ENCODE data around the gene PKNOX2. TPM values are rescaled to one million over a fixed set of nuclear protein-coding genes. Genes with fewer than 3 reads are reported as not detected.

Gene PKNOX2
- total RNA-seq, 1 donor from 2014 or later, result 34.9 TPM

DNA sequence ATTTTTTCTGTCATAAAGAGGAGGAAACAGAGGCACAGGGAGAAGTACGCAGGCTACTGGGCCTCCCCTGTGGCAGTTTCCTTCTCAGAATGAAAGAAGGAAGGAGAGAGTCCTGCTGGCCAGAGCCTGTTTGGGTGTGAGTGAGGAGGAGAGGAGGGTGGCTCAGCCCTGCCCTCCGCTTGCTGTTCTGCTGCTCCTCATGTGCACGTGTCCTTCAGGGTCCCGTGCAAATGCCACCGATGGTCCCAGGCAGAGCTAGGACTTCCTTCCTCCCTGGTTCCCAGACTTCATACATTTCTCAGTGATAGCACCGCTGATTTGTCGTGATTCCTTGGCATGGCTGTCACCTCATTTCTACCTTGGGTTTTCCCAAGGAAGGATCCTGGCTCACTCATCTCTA, 88.7 kb downstream of the PKNOX2 start:
- Mint-ChIP-seq H3K4me1 (ENCODE audit: low read depth) (peaks cover 66% of the 10 kb centered on the region), H3K27me3 (ENCODE audit: low read depth) (no peaks in the 10 kb centered on the region)
- TF ChIP-seq, protein P1, sequence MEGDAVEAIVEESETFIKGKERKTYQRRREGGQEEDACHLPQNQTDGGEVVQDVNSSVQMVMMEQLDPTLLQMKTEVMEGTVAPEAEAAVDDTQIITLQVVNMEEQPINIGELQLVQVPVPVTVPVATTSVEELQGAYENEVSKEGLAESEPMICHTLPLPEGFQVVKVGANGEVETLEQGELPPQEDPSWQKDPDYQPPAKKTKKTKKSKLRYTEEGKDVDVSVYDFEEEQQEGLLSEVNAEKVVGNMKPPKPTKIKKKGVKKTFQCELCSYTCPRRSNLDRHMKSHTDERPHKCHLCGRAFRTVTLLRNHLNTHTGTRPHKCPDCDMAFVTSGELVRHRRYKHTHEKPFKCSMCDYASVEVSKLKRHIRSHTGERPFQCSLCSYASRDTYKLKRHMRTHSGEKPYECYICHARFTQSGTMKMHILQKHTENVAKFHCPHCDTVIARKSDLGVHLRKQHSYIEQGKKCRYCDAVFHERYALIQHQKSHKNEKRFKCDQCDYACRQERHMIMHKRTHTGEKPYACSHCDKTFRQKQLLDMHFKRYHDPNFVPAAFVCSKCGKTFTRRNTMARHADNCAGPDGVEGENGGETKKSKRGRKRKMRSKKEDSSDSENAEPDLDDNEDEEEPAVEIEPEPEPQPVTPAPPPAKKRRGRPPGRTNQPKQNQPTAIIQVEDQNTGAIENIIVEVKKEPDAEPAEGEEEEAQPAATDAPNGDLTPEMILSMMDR (IDR thresholded peaks at IDR 0.05), result no peak

DNA sequence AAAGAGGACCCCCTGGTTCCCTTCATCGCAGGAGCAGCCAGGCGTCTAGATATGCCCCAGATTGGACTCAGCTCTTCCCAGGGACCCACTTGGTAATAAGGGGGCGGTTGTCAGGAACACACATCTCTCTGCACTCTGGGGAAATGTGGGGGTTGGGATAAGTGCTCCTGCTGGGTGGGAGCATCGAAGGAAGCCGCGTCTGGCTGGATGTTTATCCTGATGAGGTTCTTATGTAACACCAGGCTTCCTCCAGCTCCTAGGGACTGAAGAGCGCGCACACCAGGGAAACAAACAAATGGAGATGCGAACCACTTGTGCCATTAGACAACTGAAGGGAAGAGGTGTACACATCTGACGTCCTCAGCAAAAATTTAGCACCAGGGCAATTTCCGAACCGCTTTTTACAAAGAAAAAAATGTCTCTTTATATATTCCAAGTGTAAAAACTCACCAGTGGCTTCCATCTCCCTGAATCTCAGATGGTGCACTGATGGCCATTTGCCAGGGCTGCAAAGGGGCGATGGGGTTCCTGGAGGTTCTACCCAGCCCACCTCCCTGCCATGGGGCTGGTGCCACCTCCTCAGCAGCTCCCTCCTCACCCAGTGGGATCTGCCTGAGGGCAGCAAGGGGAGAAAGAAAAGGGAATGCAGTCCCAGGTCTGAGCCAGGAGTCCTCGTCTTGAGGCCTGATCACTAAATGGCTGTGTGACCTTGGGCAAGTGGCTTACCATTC, 89.4 kb downstream of the PKNOX2 start:
- Mint-ChIP-seq H3K4me1 (ENCODE audit: low read depth) (peaks cover 73% of the 10 kb centered on the region), H3K27ac (ENCODE audit: unreplicated experiment) (peak overlapping the region; percentile 41), H3K27me3 (ENCODE audit: low read depth) (no peaks in the 10 kb centered on the region), H3K9me3 (ENCODE audit: low read depth) (no peaks in the 10 kb centered on the region), H3K4me3 (ENCODE audit: unreplicated experiment) (no peak overlapping the region), H3K36me3 (ENCODE audit: low read depth) (peaks cover 7% of the 10 kb centered on the region)
- TF ChIP-seq, protein P1 (IDR thresholded peaks at IDR 0.05), result no peak
- DNase-seq (ENCODE audit: low spot score), result no peak

More for the DNA sequence above, 88.7 kb downstream of the PKNOX2 start:
- no peak overlapping the region for H3K4me3 Mint-ChIP-seq (ENCODE audit: unreplicated experiment)
- H3K9me3 Mint-ChIP-seq (ENCODE audit: low read depth), result no peaks in the 10 kb centered on the region
- no peak for DNase-seq (ENCODE audit: low spot score)
- peak overlapping the region; percentile 41 for H3K27ac Mint-ChIP-seq (ENCODE audit: unreplicated experiment)
- H3K36me3 Mint-ChIP-seq (ENCODE audit: low read depth), result peaks cover 7% of the 10 kb centered on the region

DNA sequence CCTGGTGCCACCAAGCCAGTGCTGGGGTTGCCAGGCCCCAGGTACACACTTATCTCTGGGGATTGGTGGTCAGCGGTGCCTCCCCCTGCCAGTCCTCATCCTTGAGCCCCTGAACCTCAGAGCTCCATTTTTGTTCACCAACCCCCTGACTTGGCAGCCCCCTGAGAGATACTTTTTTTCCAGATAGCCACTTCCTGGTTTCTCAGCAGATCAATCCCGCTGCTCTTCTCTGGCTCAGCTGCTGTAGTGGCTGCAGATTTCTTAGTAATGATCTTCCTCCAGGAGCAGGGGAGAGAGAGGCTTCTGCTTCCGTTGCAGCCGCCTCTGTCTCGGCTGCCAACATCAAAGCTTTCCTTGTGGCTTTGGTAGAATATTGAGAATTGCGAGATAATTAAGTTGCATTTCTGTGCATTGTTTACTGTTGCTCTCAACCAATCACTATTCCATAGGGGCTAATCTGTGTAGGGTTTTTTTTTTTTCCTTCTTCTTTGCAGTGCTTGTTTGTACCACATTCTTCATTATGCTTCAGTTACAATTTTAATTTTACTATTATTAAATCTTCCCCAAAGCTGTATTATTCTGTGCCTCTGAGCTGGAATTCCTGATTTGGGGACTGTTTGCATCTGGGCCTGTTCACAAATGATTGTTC, 92.1 kb downstream of the PKNOX2 start:
- peaks cover 7% of the 10 kb centered on the region for H3K36me3 Mint-ChIP-seq (ENCODE audit: low read depth)
- no peak overlapping the region for H3K4me3 Mint-ChIP-seq (ENCODE audit: unreplicated experiment)
- H3K9me3 Mint-ChIP-seq (ENCODE audit: low read depth), result no peaks in the 10 kb centered on the region

DNA sequence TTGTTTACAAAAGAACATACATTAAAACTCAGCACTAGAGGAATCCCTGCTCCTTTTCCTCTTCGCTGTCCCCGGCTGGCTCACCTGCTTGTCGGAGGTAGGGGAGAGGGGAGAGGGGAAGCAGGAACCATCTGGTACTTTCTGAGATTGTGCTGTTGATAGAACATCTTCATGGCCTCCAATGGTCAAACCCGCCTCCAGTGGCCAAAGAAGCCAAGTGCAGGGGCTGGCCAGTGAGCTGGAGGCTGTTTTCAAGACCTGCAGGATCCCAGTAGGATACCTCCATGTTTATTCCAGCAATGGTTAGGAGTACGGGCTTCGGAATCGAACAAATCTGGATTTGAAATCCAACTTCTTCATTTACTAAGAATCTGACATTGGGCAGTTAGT, 92.6 kb downstream of the PKNOX2 start:
- Mint-ChIP-seq H3K4me3 (ENCODE audit: unreplicated experiment) (no peak overlapping the region), H3K4me1 (ENCODE audit: low read depth) (peaks cover 85% of the 10 kb centered on the region), H3K36me3 (ENCODE audit: low read depth) (peaks cover 5% of the 10 kb centered on the region), H3K27ac (ENCODE audit: unreplicated experiment) (peak overlapping the region; percentile 3), H3K9me3 (ENCODE audit: low read depth) (no peaks in the 10 kb centered on the region), H3K27me3 (ENCODE audit: low read depth) (no peaks in the 10 kb centered on the region)
- no peak for DNase-seq (ENCODE audit: low spot score)
- TF ChIP-seq, protein P1 (IDR thresholded peaks at IDR 0.05), result peak; percentile 22

More for the DNA sequence above, 92.1 kb downstream of the PKNOX2 start:
- Mint-ChIP-seq H3K4me1 (ENCODE audit: low read depth) (peaks cover 85% of the 10 kb centered on the region), H3K27ac (ENCODE audit: unreplicated experiment) (peak overlapping the region; percentile 3), H3K27me3 (ENCODE audit: low read depth) (no peaks in the 10 kb centered on the region)
- DNase-seq (ENCODE audit: low spot score), result no peak
- TF ChIP-seq, protein P1 (IDR thresholded peaks at IDR 0.05), result no peak

DNA sequence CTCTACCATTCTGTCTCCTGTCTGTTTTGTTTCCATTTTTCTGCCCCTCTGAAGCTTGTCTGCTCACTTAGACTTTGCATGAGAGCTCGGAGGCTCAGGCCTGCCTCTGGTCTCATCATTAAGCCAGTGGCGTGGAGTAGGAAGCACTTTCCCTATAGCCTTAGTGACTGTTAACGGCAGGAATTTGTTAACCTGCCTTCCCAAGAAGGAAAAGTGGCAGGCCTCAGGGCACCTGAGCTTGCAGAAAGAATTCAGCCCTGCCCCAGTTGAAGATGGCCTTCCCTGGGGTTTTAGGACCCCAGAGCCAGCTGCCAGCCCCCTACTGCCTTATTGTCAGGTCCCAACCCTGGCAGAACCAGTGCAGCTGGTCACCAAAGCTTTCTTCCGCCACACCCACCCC, 93.2 kb downstream of the PKNOX2 start:
- Mint-ChIP-seq H3K9me3 (ENCODE audit: low read depth) (no peaks in the 10 kb centered on the region), H3K4me1 (ENCODE audit: low read depth) (peaks cover 85% of the 10 kb centered on the region), H3K27me3 (ENCODE audit: low read depth) (no peaks in the 10 kb centered on the region), H3K4me3 (ENCODE audit: unreplicated experiment) (no peak overlapping the region), H3K36me3 (ENCODE audit: low read depth) (peaks cover 3% of the 10 kb centered on the region), H3K27ac (ENCODE audit: unreplicated experiment) (peak overlapping the region; percentile 1)
- TF ChIP-seq, protein P1 (IDR thresholded peaks at IDR 0.05), result no peak
- no peak for DNase-seq (ENCODE audit: low spot score)
